Measurements from ENCODE around the gene OPCML. TPM values are rescaled to one million over a fixed set of nuclear protein-coding genes. Genes with fewer than 3 reads are reported as not detected.

The OPCML gene
- total RNA-seq, 1 donor from 2014 or later = 1.7 TPM

DNA sequence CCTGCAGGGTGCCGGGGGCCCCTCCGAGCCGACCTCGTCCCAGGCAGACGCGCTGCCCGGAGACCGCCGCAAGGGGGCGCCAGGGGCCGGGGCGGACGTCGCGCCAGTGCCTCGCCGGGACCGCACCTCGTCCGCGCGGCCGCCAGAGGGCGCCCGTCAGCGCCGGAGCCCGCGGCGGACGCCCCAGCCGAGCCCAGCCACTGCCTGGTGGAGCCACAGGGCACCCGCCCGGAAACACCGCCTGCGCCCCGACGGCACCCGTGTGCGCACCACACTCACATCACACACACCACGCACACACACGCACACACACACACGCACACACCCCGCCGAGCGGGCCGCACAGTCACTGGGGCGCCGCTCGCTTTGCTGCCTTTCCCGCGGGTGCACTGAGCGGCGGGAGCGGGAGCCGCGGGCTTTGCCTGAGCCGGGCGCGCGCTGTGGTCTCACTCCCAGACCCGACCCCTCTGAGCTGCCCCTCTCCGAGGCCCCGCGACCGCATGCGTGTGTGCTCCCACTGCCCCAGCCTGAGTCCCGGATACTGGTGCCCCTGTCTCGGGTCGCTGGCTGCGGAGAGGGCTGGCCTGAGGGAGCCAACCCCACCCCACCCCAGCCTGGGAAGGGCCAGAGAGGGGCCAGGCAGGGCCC, 449.3 kb downstream of the OPCML start:
- Mint-ChIP-seq H3K27me3 (peaks cover 69% of the 10 kb centered on the region), H3K4me3 (ENCODE audit: low read depth) (peak overlapping the region; percentile 69), H3K27ac (no peak overlapping the region), H3K36me3 (ENCODE audit: insufficient read depth) (no peaks in the 10 kb centered on the region), H3K9me3 (ENCODE audit: low read depth) (no peaks in the 10 kb centered on the region), H3K4me1 (ENCODE audit: low read depth) (no peaks in the 10 kb centered on the region)
- TF ChIP-seq, protein P1, sequence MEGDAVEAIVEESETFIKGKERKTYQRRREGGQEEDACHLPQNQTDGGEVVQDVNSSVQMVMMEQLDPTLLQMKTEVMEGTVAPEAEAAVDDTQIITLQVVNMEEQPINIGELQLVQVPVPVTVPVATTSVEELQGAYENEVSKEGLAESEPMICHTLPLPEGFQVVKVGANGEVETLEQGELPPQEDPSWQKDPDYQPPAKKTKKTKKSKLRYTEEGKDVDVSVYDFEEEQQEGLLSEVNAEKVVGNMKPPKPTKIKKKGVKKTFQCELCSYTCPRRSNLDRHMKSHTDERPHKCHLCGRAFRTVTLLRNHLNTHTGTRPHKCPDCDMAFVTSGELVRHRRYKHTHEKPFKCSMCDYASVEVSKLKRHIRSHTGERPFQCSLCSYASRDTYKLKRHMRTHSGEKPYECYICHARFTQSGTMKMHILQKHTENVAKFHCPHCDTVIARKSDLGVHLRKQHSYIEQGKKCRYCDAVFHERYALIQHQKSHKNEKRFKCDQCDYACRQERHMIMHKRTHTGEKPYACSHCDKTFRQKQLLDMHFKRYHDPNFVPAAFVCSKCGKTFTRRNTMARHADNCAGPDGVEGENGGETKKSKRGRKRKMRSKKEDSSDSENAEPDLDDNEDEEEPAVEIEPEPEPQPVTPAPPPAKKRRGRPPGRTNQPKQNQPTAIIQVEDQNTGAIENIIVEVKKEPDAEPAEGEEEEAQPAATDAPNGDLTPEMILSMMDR (IDR thresholded peaks at IDR 0.05; ENCODE audit: unreplicated experiment) = peak; percentile 100
- peak; percentile 90 for DNase-seq (ENCODE audit: low spot score, unreplicated experiment)

GRCh38 chr11:133082453-133082781, 449.9 kb downstream of the OPCML start:
- H3K27ac Mint-ChIP-seq = no peak overlapping the region
- H3K4me3 Mint-ChIP-seq (ENCODE audit: low read depth) = no peak overlapping the region
- H3K36me3 Mint-ChIP-seq (ENCODE audit: insufficient read depth) = no peaks in the 10 kb centered on the region
- peaks cover 74% of the 10 kb centered on the region for H3K27me3 Mint-ChIP-seq
- H3K9me3 Mint-ChIP-seq (ENCODE audit: low read depth) = no peaks in the 10 kb centered on the region
- H3K4me1 Mint-ChIP-seq (ENCODE audit: low read depth) = no peaks in the 10 kb centered on the region
- TF ChIP-seq, protein P1 (IDR thresholded peaks at IDR 0.05; ENCODE audit: unreplicated experiment) = no peak
- no peak for DNase-seq (ENCODE audit: low spot score, unreplicated experiment)

DNA sequence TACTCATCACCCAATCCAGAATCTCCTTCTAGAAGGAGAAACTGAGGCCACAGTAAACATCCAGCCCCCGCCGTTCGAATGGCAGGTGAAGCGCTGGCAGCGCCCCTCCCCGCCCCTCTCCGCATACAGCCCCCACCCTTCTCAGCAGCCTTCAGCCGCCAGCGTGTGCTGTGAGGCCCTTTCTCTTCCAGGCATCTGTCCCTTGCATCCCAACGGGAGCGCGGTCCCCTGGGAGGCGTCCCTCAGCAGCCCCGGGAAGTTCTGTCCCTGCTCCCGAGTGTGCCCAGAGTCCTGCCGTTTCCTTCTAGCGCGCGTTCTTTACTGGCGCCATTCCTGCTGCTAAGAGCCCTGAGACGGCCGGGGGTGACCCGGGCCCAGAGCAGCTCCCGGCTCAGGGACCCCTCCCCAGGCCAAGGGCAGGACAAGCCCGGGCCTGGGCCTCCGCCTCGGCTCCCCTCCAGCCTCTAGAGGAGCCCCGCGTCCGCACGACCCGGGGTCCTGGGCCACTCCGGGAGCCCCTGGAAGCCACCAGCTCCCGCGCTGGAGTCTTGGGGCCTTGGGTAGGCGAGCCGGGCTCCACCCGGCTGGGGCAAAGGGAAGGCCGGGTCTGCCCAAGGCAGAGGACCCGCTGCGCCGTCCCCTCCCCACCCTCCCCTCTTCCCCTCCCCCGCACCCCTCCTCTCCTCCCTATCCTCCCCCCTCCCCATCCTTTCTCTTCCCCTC, 450.4 kb downstream of the OPCML start:
- no peak for DNase-seq (ENCODE audit: low spot score, unreplicated experiment)
- Mint-ChIP-seq H3K36me3 (ENCODE audit: insufficient read depth) (no peaks in the 10 kb centered on the region), H3K27me3 (peaks cover 79% of the 10 kb centered on the region), H3K4me1 (ENCODE audit: low read depth) (no peaks in the 10 kb centered on the region), H3K9me3 (ENCODE audit: low read depth) (no peaks in the 10 kb centered on the region), H3K27ac (no peak overlapping the region), H3K4me3 (ENCODE audit: low read depth) (no peak overlapping the region)
- TF ChIP-seq, protein P1 (IDR thresholded peaks at IDR 0.05; ENCODE audit: unreplicated experiment) = no peak

- TF ChIP-seq, protein P1 (IDR thresholded peaks at IDR 0.05; ENCODE audit: unreplicated experiment) = peak; percentile 10
- H3K27me3 Mint-ChIP-seq = peaks cover 81% of the 10 kb centered on the region
- H3K36me3 Mint-ChIP-seq (ENCODE audit: insufficient read depth) = no peaks in the 10 kb centered on the region
- H3K4me1 Mint-ChIP-seq (ENCODE audit: low read depth) = no peaks in the 10 kb centered on the region
- DNase-seq (ENCODE audit: low spot score, unreplicated experiment) = no peak
- H3K4me3 Mint-ChIP-seq (ENCODE audit: low read depth) = no peak overlapping the region
- no peak overlapping the region for H3K27ac Mint-ChIP-seq
- H3K9me3 Mint-ChIP-seq (ENCODE audit: low read depth) = no peaks in the 10 kb centered on the region
These were observed 451.3 kb downstream of the OPCML start for GRCh38 chr11:133081020-133081419.

- peak; percentile 35 for DNase-seq (ENCODE audit: low spot score, unreplicated experiment)
- no peak overlapping the region for H3K4me3 Mint-ChIP-seq (ENCODE audit: low read depth)
These were observed 453.5 kb downstream of the OPCML start for GRCh38 chr11:133078591-133079404.

More at GRCh38 chr11:133078591-133079404, 453.5 kb downstream of the OPCML start:
- Mint-ChIP-seq H3K27ac (no peak overlapping the region), H3K4me1 (ENCODE audit: low read depth) (no peaks in the 10 kb centered on the region), H3K36me3 (ENCODE audit: insufficient read depth) (no peaks in the 10 kb centered on the region), H3K27me3 (peaks cover 77% of the 10 kb centered on the region), H3K9me3 (ENCODE audit: low read depth) (no peaks in the 10 kb centered on the region)
- TF ChIP-seq, protein P1 (IDR thresholded peaks at IDR 0.05; ENCODE audit: unreplicated experiment) = peak; percentile 86
